ENCODE results near the gene EZR. TPM values are rescaled to one million over a fixed set of nuclear protein-coding genes. Genes with fewer than 3 reads are reported as not detected.

Gene EZR
- total and polyA plus RNA-seq, 2 of the 8 experiments (the other 6 are each of a cell fraction or from before 2014, with no cell fraction given), result 122 to 286 TPM

GRCh38 chr6:158765499-158766068 is 53.6 kb downstream of the EZR start (continued):
- TF ChIP-seq FOSL1 (IDR thresholded peaks at IDR 0.05; ENCODE audit: insufficient read depth, low read depth, low read length) (no peak), EP300 (IDR thresholded peaks at IDR 0.05; ENCODE audit: borderline replicate concordance in 1 of 2, low read depth in 2 of 2, low read length in 2 of 2) (no peak), RBBP5 (IDR thresholded peaks at IDR 0.05; ENCODE audit: borderline replicate concordance, low read depth, low read length) (no peak), USF2 (IDR thresholded peaks at IDR 0.05; ENCODE audit: low read length) (no peak), CHD1 (IDR thresholded peaks at IDR 0.05; ENCODE audit: low read depth, low read length) (no peak), SP1 (IDR thresholded peaks at IDR 0.05; ENCODE audit: low read depth, low read length) (no peak), TEAD4 (IDR thresholded peaks at IDR 0.05; ENCODE audit: low read depth, low read length) (no peak)
